Adrenal gland (tissue), 12 donors: ENCODE measurements around the gene TMEM109. TPM values are rescaled to one million over a fixed set of nuclear protein-coding genes. Genes with fewer than 3 reads are reported as not detected.
A peak's percentile ranks its signal among the peaks of the same experiment; 100 is the strongest.

Experiments
- DNase-seq, 7 donors: peaks; one replicate each; pipeline ENCODE4 v3.0.0-alpha.2; 2019 to 2020
- H3K27ac ChIP-seq, 5 donors: fragments of 200-600 bp; sonication (generic) in 4 of 5; 1 replicate in 3 of 5; 2 replicates in 2 of 5; pipeline versions ENCODE4 v1.5.1 to v1.8.0; 2016 to 2020; ENCODE audit warnings: mild to moderate bottlenecking in 1 of 5
- H3K27me3 ChIP-seq: fragments of 200-600 bp; 2 replicates; pipeline ENCODE4 v1.8.0; 2021
- H3K36me3 ChIP-seq, 2 donors: fragments of 200-600 bp; replicated peaks in 1 of 2; 1 replicate in 1 of 2; 2 replicates in 1 of 2; pipeline versions ENCODE4 v1.5.1 to v1.8.0; 2018 to 2022
- H3K4me1 ChIP-seq, 2 donors: fragments of 200-600 bp; replicated peaks in 1 of 2; 1 replicate in 1 of 2; 2 replicates in 1 of 2; pipeline versions ENCODE4 v1.5.1 to v1.8.0; 2018 to 2021
- H3K4me3 ChIP-seq, 4 donors: fragments of 200-600 bp; sonication (generic) in 3 of 4; one replicate each; pipeline ENCODE4 v1.5.1; 2016 to 2018
- H3K9me3 ChIP-seq, 3 donors: fragments of 200-600 bp; sonication (generic) in 1 of 3; replicated peaks in 1 of 3; 1 replicate in 2 of 3; 2 replicates in 1 of 3; pipeline versions ENCODE4 v1.5.1 to v1.8.0; 2016 to 2021
- CTCF ChIP-seq, 6 experiments: fragments of 450-650 bp in 4 of 6; fragments of 200-600 bp in 2 of 6; sonication (generic) in 1 of 6; IDR thresholded peaks; 1 replicate in 5 of 6; 2 replicates in 1 of 6; pipeline versions ENCODE4 v1.5.1 to v1.8.0; 2016 to 2021; ENCODE audit warnings: antibody characterized with exemption in 6 of 6, mild to moderate bottlenecking in 2 of 6, moderate library complexity in 1 of 6
- POLR2A ChIP-seq, 2 donors: fragments of 450-650 bp; IDR thresholded peaks; one replicate each; pipeline ENCODE4 v1.6.1; 2017; ENCODE audit warnings: antibody characterized with exemption in 2 of 2, mild to moderate bottlenecking in 2 of 2, moderate library complexity in 1 of 2
- WGBS, 4 donors: extraction: QIAGEN DNeasy Blood & Tissue Kit in 2 of 4; methylation state at CpG; one replicate each; pipeline versions ENCODE4 v1.1.5 to v1.1.7; 2013 to 2017; 5-methylcytosine and 5-hydroxymethylcytosine counted together
- intact Hi-C, 2 donors: fragments of 100-400 bp; cut with DNase I; formaldehyde crosslinking; loops; one replicate each; pipeline versions ENCODE4 v1.14.1 to v1.15.0; 2022 to 2023
- polyA plus RNA-seq, 3 donors: library from polyadenylated mRNA; stranded (reverse); fragments of 200-250 nt in 2 of 3; fragments of 350-450 nt in 1 of 3; fragmentation: Illumina TruSeq in 1 of 3; extraction: RNeasy Lipid Tissue Mini Kit (QIAGEN cat#74804) in 1 of 3; gene quantifications; one replicate each; pipeline ENCODE4 v1.2.3, GENCODE V29; 2013 to 2014
- total RNA-seq, 9 donors: library from RNA; depleted of rRNA in 4 of 9; stranded (reverse); fragments of >200 nt in 4 of 9; fragments of 120-200 nt in 1 of 9; fragmentation: NEBNext Ultra II Directional in 1 of 9; extraction: Animal tissue kit (Norgen Biotek cat#: 25700) in 1 of 9; gene quantifications; one replicate each; pipeline versions ENCODE4 v1.1.0 to v1.2.4, GENCODE V29; 2013 to 2023
- donor health status: healthy with polysubstance abuse.
- donor health status: Bipolar disorder and iron deficiency.
- donor health status: DM: yes; HTN: yes; CAD: no.
- donor health status: DM: no; HTN: no; CAD: no.
- donor health status: DM: no; HTN: no; CAD: no.
- donor health status: DM: yes; HTN: yes; CAD: no.

TMEM109 gene
- total and polyA plus RNA-seq, 12 donors: 29.3 to 115 (median 84.8) TPM

GRCh38 chr11:60918939-60919265 lies 4.9 kb downstream of the TMEM109 start:
- no peak overlapping the region for H3K4me3 ChIP-seq
- H3K27ac ChIP-seq: no peak overlapping the region
- peaks cover 0 to 34% of the 10 kb centered on the region in 2 donors for H3K36me3 ChIP-seq
- WGBS, 4 donors: 40 to 52% (median 44%) methylated on average over 2 of the region's 2 CpGs
- no peaks in the 10 kb centered on the region for H3K27me3 ChIP-seq
- intact Hi-C loops: no loop called here
- peaks cover 21 to 50% of the 10 kb centered on the region in 2 donors for H3K4me1 ChIP-seq
- no peak for DNase-seq
- no peak for TF ChIP-seq CTCF (IDR thresholded peaks at IDR 0.05)
- no peak for TF ChIP-seq POLR2A (IDR thresholded peaks at IDR 0.05)
- no peaks in the 10 kb centered on the region for H3K9me3 ChIP-seq

GRCh38 chr11:60919320-60919719 lies 5.4 kb downstream of the TMEM109 start:
- no peak for TF ChIP-seq POLR2A (IDR thresholded peaks at IDR 0.05)
- no peak for TF ChIP-seq CTCF (IDR thresholded peaks at IDR 0.05)
- intact Hi-C loops: no loop called here
- WGBS, 4 donors: 81 to 86% (median 84%) methylated on average over 1 of the region's 1 CpG
- Histone ChIP-seq H3K27ac (peak overlapping the region in 2 of 5 donors; percentile 15 to 20), H3K4me1 (peaks cover 24 to 54% of the 10 kb centered on the region in 2 donors), H3K4me3 (no peak overlapping the region), H3K9me3 (no peaks in the 10 kb centered on the region), H3K36me3 (peaks cover 0 to 34% of the 10 kb centered on the region in 2 donors), H3K27me3 (no peaks in the 10 kb centered on the region)
- DNase-seq: no peak

- no peak for TF ChIP-seq POLR2A (IDR thresholded peaks at IDR 0.05)
- Histone ChIP-seq H3K4me1 (peaks cover 30 to 57% of the 10 kb centered on the region in 2 donors), H3K36me3 (peaks cover 0 to 34% of the 10 kb centered on the region in 2 donors), H3K9me3 (no peaks in the 10 kb centered on the region), H3K27ac (peak overlapping the region in 1 of 5 donors; percentile 20), H3K27me3 (no peaks in the 10 kb centered on the region), H3K4me3 (no peak overlapping the region)
- intact Hi-C loops: no loop called here
- peak in 6 of 7 donors; percentile 50 to 69 (median 58) for DNase-seq
- WGBS, 4 donors: 35 to 50% (median 35%) methylated on average over 2 of the region's 2 CpGs
These were observed 6.0 kb downstream of the TMEM109 start for GRCh38 chr11:60919956-60920355.

- peaks cover 0 to 34% of the 10 kb centered on the region in 2 donors for H3K36me3 ChIP-seq
- H3K9me3 ChIP-seq: no peaks in the 10 kb centered on the region
- H3K27me3 ChIP-seq: no peaks in the 10 kb centered on the region
- no peak overlapping the region for H3K4me3 ChIP-seq
- DNase-seq: no peak
- intact Hi-C loops: no loop called here
- no peak for TF ChIP-seq POLR2A (IDR thresholded peaks at IDR 0.05)
- no peak for TF ChIP-seq CTCF (IDR thresholded peaks at IDR 0.05)
- 87 to 98% (median 94%) methylated on average over 6 to 11 of the region's 11 CpGs for WGBS, 4 donors
- H3K4me1 ChIP-seq: peaks cover 25 to 48% of the 10 kb centered on the region in 2 donors
- no peak overlapping the region for H3K27ac ChIP-seq
These were observed 7.3 kb downstream of the TMEM109 start for GRCh38 chr11:60921259-60921658.

- no peak for TF ChIP-seq CTCF (IDR thresholded peaks at IDR 0.05)
- Histone ChIP-seq H3K9me3 (no peaks in the 10 kb centered on the region), H3K4me1 (peaks cover 19 to 42% of the 10 kb centered on the region in 2 donors), H3K27me3 (no peaks in the 10 kb centered on the region), H3K36me3 (peaks cover 0 to 34% of the 10 kb centered on the region in 2 donors), H3K4me3 (no peak overlapping the region), H3K27ac (no peak overlapping the region)
- intact Hi-C loops: no loop called here
- no peak for DNase-seq
- 56 to 81% (median 76%) methylated on average over 6 to 23 of the region's 23 CpGs for WGBS, 4 donors
These were observed 7.9 kb downstream of the TMEM109 start for GRCh38 chr11:60921777-60922335.
